HG02763 (cell line): ENCODE data around the gene DELE1.
A peak's percentile ranks its signal among the peaks of the same experiment; 100 is the strongest.

Experiments used
- ATAC-seq: cut with Tn5 transposase; IDR thresholded peaks from one replicate; pipeline ENCODE4 v1.9.1; 2021; ENCODE audit warnings: mild to moderate bottlenecking, moderate library complexity; ENCODE audit not compliant: unreplicated experiment

The DELE1 gene, protein sequence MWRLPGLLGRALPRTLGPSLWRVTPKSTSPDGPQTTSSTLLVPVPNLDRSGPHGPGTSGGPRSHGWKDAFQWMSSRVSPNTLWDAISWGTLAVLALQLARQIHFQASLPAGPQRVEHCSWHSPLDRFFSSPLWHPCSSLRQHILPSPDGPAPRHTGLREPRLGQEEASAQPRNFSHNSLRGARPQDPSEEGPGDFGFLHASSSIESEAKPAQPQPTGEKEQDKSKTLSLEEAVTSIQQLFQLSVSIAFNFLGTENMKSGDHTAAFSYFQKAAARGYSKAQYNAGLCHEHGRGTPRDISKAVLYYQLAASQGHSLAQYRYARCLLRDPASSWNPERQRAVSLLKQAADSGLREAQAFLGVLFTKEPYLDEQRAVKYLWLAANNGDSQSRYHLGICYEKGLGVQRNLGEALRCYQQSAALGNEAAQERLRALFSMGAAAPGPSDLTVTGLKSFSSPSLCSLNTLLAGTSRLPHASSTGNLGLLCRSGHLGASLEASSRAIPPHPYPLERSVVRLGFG

DNA sequence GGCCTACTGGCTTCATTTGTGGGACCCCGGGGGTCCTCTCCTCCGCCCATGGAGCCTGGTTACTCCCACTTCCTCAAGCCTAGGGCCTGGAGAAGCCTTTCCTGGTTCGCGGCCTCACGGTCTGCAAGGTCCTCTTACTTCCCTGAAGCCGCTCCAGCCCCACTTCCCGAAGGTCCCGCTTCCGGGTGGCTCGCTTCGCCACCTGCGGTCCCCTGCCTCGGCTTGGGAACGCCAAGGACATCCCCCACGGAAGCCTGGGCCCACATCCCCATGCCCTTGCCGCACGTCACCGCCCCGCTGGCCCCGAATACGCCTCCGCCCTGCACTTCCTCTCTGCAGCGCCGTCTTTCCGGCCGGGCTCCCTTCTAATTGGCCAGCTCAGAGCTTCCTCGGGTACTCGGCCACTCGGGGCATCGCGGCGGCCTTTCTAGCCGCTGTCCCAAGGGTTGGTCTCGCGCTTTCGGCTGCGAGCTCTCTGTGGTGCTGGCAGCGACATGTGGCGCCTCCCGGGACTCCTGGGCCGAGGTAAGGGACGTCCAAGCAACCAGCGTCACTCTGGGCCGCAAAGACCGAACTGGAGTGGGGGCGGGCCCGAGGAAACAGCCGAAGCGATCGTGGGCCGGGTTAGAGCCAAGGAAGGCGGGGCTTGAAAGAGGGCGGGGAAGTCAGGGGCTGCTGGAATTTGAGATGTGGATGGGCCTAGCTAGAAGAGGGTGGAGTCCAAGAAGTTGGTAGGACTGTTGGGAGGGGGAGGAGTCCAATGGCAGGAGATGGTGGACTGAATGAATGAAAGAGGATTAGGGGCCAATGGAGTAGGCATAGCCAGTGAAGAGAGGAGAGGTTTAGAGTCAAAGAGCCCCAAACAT lies at the start of gene DELE1:
TSS of gene DELE1 (plus strand) at position 424 of the 866 bp plus-strand sequence. CDS start at position 495, 71 bp downstream.
- peak; percentile 97 for ATAC-seq

- no peak for ATAC-seq
Measured at GRCh38 chr5:141873933-141874261, 49.8 kb upstream of the DELE1 start.

- no peak for ATAC-seq
Measured at GRCh38 chr5:141874262-141874964, 49.3 kb upstream of the DELE1 start.

- ATAC-seq: no peak
Measured at GRCh38 chr5:141875022-141875740, 48.5 kb upstream of the DELE1 start.

- ATAC-seq: no peak
Measured at GRCh38 chr5:141875795-141876627, 47.7 kb upstream of the DELE1 start.

GRCh38 chr5:141876628-141877355 lies 46.9 kb upstream of the DELE1 start:
- ATAC-seq: no peak

DNA sequence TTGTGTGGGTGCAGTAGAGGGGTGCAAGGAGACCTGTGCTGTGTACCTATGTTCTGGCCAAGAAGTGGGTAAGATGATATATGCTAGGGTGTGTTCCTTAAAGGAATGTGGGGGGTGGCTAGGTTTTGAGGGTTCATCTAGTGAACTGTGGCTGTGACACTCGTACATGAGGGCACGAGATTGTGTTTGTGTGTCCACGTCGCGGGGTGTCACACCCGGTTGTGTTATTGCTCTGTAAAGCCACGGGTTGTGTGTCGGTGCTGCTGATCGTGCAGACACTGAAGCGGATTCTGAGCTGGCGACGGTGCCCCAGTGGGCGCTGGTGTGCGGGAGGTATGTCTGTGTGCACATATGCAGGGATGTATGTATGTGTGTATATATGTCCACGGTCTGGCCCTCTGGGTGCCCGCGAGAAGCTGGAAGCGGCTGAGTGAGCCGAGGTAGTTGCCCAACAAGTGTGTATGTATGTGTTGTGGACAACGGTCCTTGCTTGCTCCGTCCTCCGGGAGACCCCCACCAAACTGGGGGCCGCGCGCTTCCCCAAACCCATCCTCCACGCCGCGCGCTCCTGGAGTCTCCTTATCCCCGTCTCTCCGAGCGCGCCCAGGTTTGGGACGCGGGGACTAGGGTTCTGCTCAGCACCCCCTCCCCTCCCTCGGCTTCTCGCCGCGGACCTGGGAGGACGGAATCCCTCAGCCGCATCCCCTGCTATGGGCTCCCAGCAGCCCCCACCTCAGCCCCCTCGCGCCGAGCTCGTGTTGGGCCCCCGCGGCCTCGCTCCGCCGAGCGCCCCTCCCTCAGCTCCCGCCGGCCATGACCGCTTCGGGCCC lies 46.1 kb upstream of the DELE1 start:
- no peak for ATAC-seq

- no peak for ATAC-seq
Measured at GRCh38 chr5:141878186-141878710, 45.4 kb upstream of the DELE1 start, which contains the start of gene PCDH1. Gene PCDH1, minus strand, starts transcription at chr5:141878410. Its CDS starts 148 bp downstream, at chr5:141878262.

DNA sequence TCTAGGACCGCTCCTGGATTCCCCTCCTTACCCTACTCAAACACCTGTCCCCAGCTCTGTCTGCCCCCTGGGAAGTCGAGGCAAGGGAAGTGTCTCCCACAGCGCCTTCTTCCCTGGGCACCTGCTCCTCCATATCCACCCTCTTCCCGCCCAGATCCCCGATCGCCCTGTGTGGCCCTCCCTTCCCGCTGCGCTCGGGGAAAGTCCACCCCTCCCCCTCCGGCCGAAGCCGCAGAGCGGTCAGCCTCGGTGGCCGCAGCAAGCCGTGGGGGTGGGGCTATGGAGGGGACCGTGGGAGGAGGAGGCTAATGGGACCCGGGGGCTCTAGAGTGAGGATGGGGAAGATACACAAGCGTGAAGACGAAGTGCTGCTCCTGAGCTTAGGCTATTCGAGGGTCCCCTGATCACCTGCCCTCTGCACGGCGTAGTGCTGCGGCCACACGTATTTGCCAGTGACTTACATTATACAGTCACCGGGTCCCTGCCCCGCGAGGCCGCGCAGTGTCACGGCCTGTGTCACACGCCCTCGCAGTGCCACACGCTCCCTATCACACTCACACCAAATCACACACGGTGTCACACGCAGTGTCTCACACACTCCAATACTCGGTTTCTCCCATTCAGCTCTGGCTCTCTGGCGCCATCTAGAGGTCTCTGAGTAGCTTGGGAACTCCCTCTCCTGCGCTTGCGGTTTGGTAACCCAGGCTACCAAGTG lies 44.8 kb upstream of the DELE1 start:
- ATAC-seq: peak; percentile 71

DNA sequence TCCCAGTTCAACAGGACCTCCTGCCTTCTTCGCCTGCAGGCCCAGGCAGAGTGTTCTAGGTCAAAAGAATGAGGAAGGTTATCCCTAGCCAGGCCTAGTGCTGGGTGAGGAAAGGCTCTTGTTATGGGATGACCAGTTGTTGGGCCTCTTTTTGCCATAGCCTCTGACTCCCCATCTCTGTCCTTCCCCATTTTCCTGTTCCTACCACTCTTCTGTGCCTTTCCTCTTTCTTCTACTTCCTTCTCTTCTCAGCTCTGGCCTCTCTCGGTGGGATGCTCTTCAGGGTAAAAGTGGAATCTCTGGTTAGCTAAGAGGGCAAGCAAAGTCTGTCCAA lies 44.3 kb upstream of the DELE1 start:
- no peak for ATAC-seq

- ATAC-seq: no peak
Measured at GRCh38 chr5:141879941-141880738, 43.5 kb upstream of the DELE1 start.

- no peak for ATAC-seq
Measured at GRCh38 chr5:141880961-141881801, 42.5 kb upstream of the DELE1 start.

DNA sequence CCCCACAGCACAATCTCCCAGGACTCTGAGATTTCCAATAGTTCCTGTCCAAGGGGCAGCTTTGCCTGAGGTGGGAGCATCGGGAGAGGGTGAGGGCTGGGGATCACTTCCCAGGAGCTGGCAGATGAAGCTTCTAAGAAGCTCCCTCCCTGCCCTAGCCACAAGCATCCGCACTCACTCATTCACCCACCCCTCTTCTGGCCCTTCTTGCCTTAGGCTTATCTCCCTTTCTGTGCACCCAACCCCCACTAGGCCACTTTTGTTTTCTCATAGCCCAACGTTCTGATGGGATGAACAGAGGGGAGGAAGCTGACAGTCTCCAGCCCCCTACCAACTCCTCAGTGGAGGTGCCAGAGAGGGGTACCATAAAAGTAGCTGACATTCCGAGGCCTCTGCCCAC lies 41.8 kb upstream of the DELE1 start:
- no peak for ATAC-seq

DNA sequence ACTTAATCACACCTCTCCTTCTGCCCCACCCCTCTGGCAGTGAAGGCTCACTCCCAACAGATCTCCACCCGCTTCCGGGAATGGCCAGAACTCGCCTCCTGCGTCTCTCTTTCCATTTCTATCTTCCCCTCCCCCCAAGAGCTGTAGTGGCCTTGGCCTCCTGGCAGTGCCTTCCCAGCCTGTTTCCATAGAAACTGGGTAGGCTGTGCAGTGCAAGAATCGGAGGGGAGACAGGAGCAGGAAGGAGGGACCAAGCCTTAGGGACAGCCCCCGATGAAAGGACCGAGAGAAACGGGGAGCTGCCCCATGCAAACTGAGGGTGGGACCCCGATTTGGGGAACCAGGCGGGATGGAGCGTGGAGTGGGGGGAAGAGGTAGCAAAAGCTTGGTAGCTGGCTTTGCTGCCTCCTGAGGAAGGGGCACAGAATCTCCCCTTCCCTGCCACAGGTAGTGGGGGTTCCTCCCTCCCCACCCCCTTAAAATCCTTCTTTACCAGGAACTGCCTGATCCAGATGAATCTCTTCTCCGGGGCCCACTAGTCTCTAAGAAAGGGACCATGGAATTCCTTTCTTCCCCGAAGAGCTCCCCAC lies 41.0 kb upstream of the DELE1 start:
- ATAC-seq: no peak

DNA sequence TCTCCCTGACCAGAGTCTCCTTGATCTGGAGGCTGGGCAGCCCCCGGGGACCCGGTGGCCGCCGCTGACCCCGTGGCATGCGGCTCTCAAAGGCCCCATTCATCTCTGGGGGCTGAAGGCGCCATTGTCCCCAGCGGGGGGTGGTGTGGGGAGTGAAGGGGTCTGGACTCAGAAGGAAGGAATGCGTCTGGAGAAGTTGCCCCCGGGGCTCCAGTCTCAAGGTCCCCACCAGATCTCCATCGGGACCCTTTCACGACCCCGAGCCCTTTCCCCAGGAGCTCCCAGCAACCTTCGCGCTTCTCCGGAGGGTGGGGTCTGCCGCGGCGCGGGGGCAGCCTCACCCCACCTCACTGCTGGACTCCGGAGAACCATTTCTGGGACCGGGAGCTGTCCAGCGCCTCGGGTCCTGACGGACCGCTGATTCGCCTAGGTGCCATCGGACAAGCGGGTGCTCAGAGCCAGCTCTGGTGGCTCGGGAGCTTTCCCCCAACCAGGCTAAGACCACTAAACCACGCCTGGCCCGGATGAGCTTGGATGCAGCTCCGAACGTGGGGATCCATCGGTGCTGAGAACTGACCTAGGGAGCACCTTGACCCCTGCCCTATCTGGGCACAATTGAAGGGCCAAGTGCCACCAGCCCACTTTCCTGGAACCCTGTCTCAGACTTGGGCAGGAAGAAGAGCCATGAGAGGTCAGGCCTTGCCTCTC lies 40.3 kb upstream of the DELE1 start:
- no peak for ATAC-seq
